ENCODE data around the gene FCAMR.
A peak's percentile ranks its signal among the peaks of the same experiment; 100 is the strongest.

FCAMR gene

GRCh38 chr1:206970446-206970845 lies at the start of gene FCAMR:
Gene FCAMR (minus strand): TSS chr1:206970460. CDS start chr1:206970125, 335 bp downstream.
- no peak for ATAC-seq

GRCh38 chr1:207019661-207020060 lies 49.4 kb upstream of the FCAMR start:
- DNase-seq (no peak), ATAC-seq (no peak)

More at GRCh38 chr1:206970446-206970845, at the start of gene FCAMR:
- no peak for DNase-seq

- no peak for ATAC-seq
- DNase-seq = no peak
Observed at GRCh38 chr1:207019161-207019560, 48.9 kb upstream of the FCAMR start.

GRCh38 chr1:207018707-207019106 lies 48.4 kb upstream of the FCAMR start:
- DNase-seq = no peak
- no peak for ATAC-seq

- DNase-seq = no peak
- ATAC-seq = no peak
Observed at GRCh38 chr1:207017615-207018559, 47.6 kb upstream of the FCAMR start.

GRCh38 chr1:207015791-207016190 lies 45.5 kb upstream of the FCAMR start:
- DNase-seq = no peak
- peak; percentile 56 for ATAC-seq

- no peak for ATAC-seq
- DNase-seq = no peak
Observed at GRCh38 chr1:207014728-207015127, 44.5 kb upstream of the FCAMR start.

GRCh38 chr1:207013321-207014085 lies 43.2 kb upstream of the FCAMR start:
- ATAC-seq (no peak), DNase-seq (no peak)

- DNase-seq (no peak), ATAC-seq (no peak)
Observed at GRCh38 chr1:207010726-207011125, 40.5 kb upstream of the FCAMR start.

GRCh38 chr1:207009945-207010344 lies 39.7 kb upstream of the FCAMR start:
- ATAC-seq = no peak
- no peak for DNase-seq

- DNase-seq = no peak
- no peak for ATAC-seq
Observed at GRCh38 chr1:207009182-207009850, 39.1 kb upstream of the FCAMR start.

- DNase-seq (no peak), ATAC-seq (no peak)
Observed at GRCh38 chr1:207007352-207008033, 37.2 kb upstream of the FCAMR start.

GRCh38 chr1:207006914-207007313 lies 36.7 kb upstream of the FCAMR start:
- no peak for ATAC-seq
- DNase-seq = no peak

GRCh38 chr1:207006083-207006482 lies 35.8 kb upstream of the FCAMR start:
- DNase-seq (no peak), ATAC-seq (no peak)

- ATAC-seq = peak; percentile 61
- DNase-seq = peak; percentile 50
Observed at GRCh38 chr1:207004931-207005830, 34.9 kb upstream of the FCAMR start.

- DNase-seq = no peak
- ATAC-seq = no peak
Observed at GRCh38 chr1:207003210-207003609, 33.0 kb upstream of the FCAMR start.

- DNase-seq = no peak
- ATAC-seq = no peak
Observed at GRCh38 chr1:207002724-207003146, 32.5 kb upstream of the FCAMR start.

- DNase-seq (no peak), ATAC-seq (no peak)
Observed at GRCh38 chr1:207001492-207002245, 31.4 kb upstream of the FCAMR start.

GRCh38 chr1:207000651-207001291 lies 30.5 kb upstream of the FCAMR start:
- no peak for ATAC-seq

GRCh38 chr1:206998816-206999215 lies 28.6 kb upstream of the FCAMR start:
- no peak for DNase-seq
- no peak for ATAC-seq

More at GRCh38 chr1:207000651-207001291, 30.5 kb upstream of the FCAMR start:
- DNase-seq = no peak

Measured in stimulated activated naive CD8-positive, alpha-beta T cell treated with anti-CD3 and anti-CD28 coated beads, Interleukin-15, Interleukin-2, amounts not matched to agents 100 U/mL and 50 U/mL, for 24 hours (primary cell).